Adrenal gland (tissue), 5 donors: ENCODE measurements around the gene C5AR1.

Source experiments
- POLR2A ChIP-seq, 2 donors: fragments of 450-650 bp; IDR thresholded peaks; one replicate each; pipeline ENCODE4 v1.6.1; 2017; ENCODE audit warnings: antibody characterized with exemption in 2 of 2, mild to moderate bottlenecking in 2 of 2, moderate library complexity in 1 of 2
- TF ChIP-seq, protein P1 (sequence below), 6 experiments: fragments of 450-650 bp in 4 of 6; fragments of 200-600 bp in 2 of 6; sonication (generic) in 1 of 6; IDR thresholded peaks; 1 replicate in 5 of 6; 2 replicates in 1 of 6; pipeline versions ENCODE4 v1.5.1 to v1.8.0; 2016 to 2021; ENCODE audit warnings: antibody characterized with exemption in 6 of 6, mild to moderate bottlenecking in 2 of 6, moderate library complexity in 1 of 6
- donor health status: DM: no; HTN: no; CAD: no.

DNA sequence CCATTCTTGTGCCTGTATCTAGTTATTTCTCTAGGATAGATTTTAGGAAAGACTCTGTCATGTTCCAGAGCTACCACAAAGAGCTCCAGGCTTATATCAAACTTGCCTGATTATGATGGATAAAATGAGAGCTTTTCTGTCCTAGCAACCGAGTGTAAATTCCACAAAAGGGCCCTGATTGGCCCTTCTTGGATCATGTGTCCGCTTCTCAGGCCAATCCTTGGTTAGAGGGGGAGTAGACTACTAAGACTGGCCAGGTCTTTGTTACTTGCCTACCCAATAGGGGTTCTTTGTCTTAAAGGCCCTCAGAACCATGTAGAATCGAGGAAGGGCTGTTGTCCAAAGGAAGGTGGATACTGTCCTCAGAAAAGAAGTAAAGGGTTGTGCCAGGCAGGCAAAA, 41.9 kb downstream of the C5AR1 start:
- TF ChIP-seq, protein P1, sequence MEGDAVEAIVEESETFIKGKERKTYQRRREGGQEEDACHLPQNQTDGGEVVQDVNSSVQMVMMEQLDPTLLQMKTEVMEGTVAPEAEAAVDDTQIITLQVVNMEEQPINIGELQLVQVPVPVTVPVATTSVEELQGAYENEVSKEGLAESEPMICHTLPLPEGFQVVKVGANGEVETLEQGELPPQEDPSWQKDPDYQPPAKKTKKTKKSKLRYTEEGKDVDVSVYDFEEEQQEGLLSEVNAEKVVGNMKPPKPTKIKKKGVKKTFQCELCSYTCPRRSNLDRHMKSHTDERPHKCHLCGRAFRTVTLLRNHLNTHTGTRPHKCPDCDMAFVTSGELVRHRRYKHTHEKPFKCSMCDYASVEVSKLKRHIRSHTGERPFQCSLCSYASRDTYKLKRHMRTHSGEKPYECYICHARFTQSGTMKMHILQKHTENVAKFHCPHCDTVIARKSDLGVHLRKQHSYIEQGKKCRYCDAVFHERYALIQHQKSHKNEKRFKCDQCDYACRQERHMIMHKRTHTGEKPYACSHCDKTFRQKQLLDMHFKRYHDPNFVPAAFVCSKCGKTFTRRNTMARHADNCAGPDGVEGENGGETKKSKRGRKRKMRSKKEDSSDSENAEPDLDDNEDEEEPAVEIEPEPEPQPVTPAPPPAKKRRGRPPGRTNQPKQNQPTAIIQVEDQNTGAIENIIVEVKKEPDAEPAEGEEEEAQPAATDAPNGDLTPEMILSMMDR (IDR thresholded peaks at IDR 0.05) = no peak
- TF ChIP-seq POLR2A (IDR thresholded peaks at IDR 0.05) = no peak
